H1 (cell line): ENCODE results near the gene CHST13. TPM values are rescaled to one million over a fixed set of nuclear protein-coding genes. Genes with fewer than 3 reads are reported as not detected.

Experiments
- CTCF ChIA-PET: fragments of 300-600 bp; sonication (Branson Sonifier 250); formaldehyde crosslinking; loops from one replicate; lab custom pipeline; 2021; ENCODE audit not compliant: partially characterized antibody; lab: Charles Lee
- POLR2A ChIA-PET: fragments of 300-600 bp; sonication (Branson Sonifier 250); formaldehyde crosslinking; loops from one replicate; lab custom pipeline; 2021; ENCODE audit warnings: inconsistent platforms; ENCODE audit not compliant: partially characterized antibody; lab: Charles Lee
- DNase-seq, 2 experiments: peaks; one replicate each; pipeline versions ENCODE4 v3.0.0 to v3.0.0-alpha.2; 2010 to 2022; ENCODE audit warnings: low spot score in 2 of 2, low read depth in 1 of 2, mixed read lengths in 1 of 2
- FAIRE-seq: peaks from 2 replicates; lab custom pipeline; 2011; peaks lifted over from hg19 to GRCh38; lab: Jason Lieb, UNC
- H2AFZ ChIP-seq: 2 replicates; pipeline ENCODE4 v1.8.1; 2012; ENCODE audit warnings: low read length, inconsistent platforms
- H2AK5ac ChIP-seq: 2 replicates; pipeline ENCODE4 v1.6.1; 2013; ENCODE audit warnings: low read depth, low read length
- H2BK120ac ChIP-seq: replicated peaks from 2 replicates; pipeline ENCODE3; 2013; ENCODE audit warnings: low read depth, low read length, inconsistent platforms
- H2BK12ac ChIP-seq: 2 replicates; pipeline ENCODE4 v1.6.1; 2013; ENCODE audit warnings: low read depth, low read length
- H2BK15ac ChIP-seq: 2 replicates; pipeline ENCODE4 v1.6.1; 2013; ENCODE audit warnings: low read length
- H2BK20ac ChIP-seq: 2 replicates; pipeline ENCODE4 v1.6.1; 2013; ENCODE audit warnings: low read length
- H2BK5ac ChIP-seq: 2 replicates; pipeline ENCODE4 v1.6.1; 2013; ENCODE audit warnings: low read depth, low read length
- H3K14ac ChIP-seq: 2 replicates; pipeline ENCODE4 v1.6.1; 2013; ENCODE audit warnings: inconsistent platforms; ENCODE audit not compliant: insufficient read length
- H3K18ac ChIP-seq: 2 replicates; pipeline ENCODE4 v1.6.1; 2013; ENCODE audit warnings: low read length; ENCODE audit errors: extremely low read depth
- H3K23ac ChIP-seq: 2 replicates; pipeline ENCODE4 v1.6.1; 2013; ENCODE audit warnings: inconsistent platforms; ENCODE audit not compliant: insufficient read length
- H3K23me2 ChIP-seq: 2 replicates; pipeline ENCODE4 v1.6.1; 2013; ENCODE audit warnings: low read depth, low read length
- H3K27ac ChIP-seq: 2 replicates; pipeline ENCODE4 v1.6.1; 2011; ENCODE audit warnings: low read depth, low read length, inconsistent platforms
- H3K27me3 ChIP-seq, 4 experiments: replicated peaks in 1 of 4; 1 replicate in 1 of 4; 2 replicates in 3 of 4; pipeline versions ENCODE4 v1.6.1 to v1.8.1; 2011 to 2013; ENCODE audit warnings: low read length in 3 of 4, mild to moderate bottlenecking in 3 of 4, inconsistent platforms in 2 of 4, mixed read lengths in 2 of 4, moderate library complexity in 1 of 4; ENCODE audit not compliant: control insufficient read depth in 3 of 4, insufficient read depth in 3 of 4; ENCODE audit errors: extremely low read depth in 1 of 4
- H3K36me3 ChIP-seq, 4 experiments: 2 replicates each; pipeline versions ENCODE4 v1.6.1 to v1.8.1; 2011 to 2013; ENCODE audit warnings: mild to moderate bottlenecking in 4 of 4, low read length in 3 of 4, moderate library complexity in 2 of 4, control low read depth in 1 of 4, inconsistent platforms in 1 of 4; ENCODE audit not compliant: insufficient read depth in 4 of 4, control insufficient read depth in 2 of 4
- H3K4ac ChIP-seq: replicated peaks from 2 replicates; pipeline ENCODE3; 2013; ENCODE audit warnings: low read length, low read depth, mixed read lengths, inconsistent platforms; ENCODE audit not compliant: insufficient read length
- H3K4me1 ChIP-seq, 4 experiments: replicated peaks in 1 of 4; 1 replicate in 1 of 4; 2 replicates in 3 of 4; pipeline versions ENCODE4 v1.6.1 to v1.8.1; 2011 to 2013; ENCODE audit warnings: low read length in 3 of 4, inconsistent platforms in 2 of 4, mixed read lengths in 1 of 4; ENCODE audit not compliant: insufficient read depth in 4 of 4, control insufficient read depth in 3 of 4
- H3K4me2 ChIP-seq, 2 experiments: 2 replicates each; pipeline versions ENCODE4 v1.6.1 to v1.8.1; 2011 to 2013; ENCODE audit warnings: low read depth in 2 of 2, low read length in 2 of 2, control low read depth in 1 of 2, inconsistent platforms in 1 of 2, mild to moderate bottlenecking in 1 of 2; ENCODE audit not compliant: insufficient read depth in 1 of 2
- H3K4me3 ChIP-seq, 4 experiments: fragments of 200-600, 300-600 bp in 1 of 4; sonication (generic), shearing (Covaris generic), sonication (Bioruptor Twin) in 1 of 4; 2 replicates each; pipeline versions ENCODE4 v1.5.1 to v1.8.1; 2011 to 2016; ENCODE audit warnings: low read length in 4 of 4, low read depth in 3 of 4, control low read depth in 2 of 4, inconsistent platforms in 2 of 4, mild to moderate bottlenecking in 2 of 4, mixed read lengths in 1 of 4, moderate library complexity in 1 of 4; ENCODE audit not compliant: insufficient read depth in 2 of 4; ENCODE audit errors: extremely low read depth in 1 of 4
- H3K56ac ChIP-seq: replicated peaks from 2 replicates; pipeline ENCODE3; 2013; ENCODE audit warnings: low read depth, mild to moderate bottlenecking, mixed read lengths, low read length, inconsistent platforms; ENCODE audit not compliant: insufficient read length
- H3K79me1 ChIP-seq: 2 replicates; pipeline ENCODE4 v1.6.1; 2013; ENCODE audit warnings: low read depth, low read length, control low read depth
- H3K79me2 ChIP-seq, 2 experiments: 2 replicates each; pipeline versions ENCODE4 v1.6.1 to v1.8.1; 2012 to 2013; ENCODE audit warnings: low read length in 2 of 2, mild to moderate bottlenecking in 2 of 2, inconsistent platforms in 1 of 2; ENCODE audit not compliant: insufficient read depth in 2 of 2, control insufficient read depth in 1 of 2
- H3K9ac ChIP-seq, 4 experiments: replicated peaks in 1 of 4; 1 replicate in 1 of 4; 2 replicates in 3 of 4; pipeline versions ENCODE4 v1.6.1 to v1.8.1; 2011 to 2013; ENCODE audit warnings: low read depth in 3 of 4, low read length in 3 of 4, control low read depth in 2 of 4, mild to moderate bottlenecking in 2 of 4, moderate library complexity in 2 of 4, inconsistent platforms in 1 of 4; ENCODE audit errors: extremely low read depth in 1 of 4
- H3K9me3 ChIP-seq, 2 experiments: 2 replicates each; pipeline versions ENCODE4 v1.6.1 to v1.8.1; 2012 to 2013; ENCODE audit warnings: mild to moderate bottlenecking in 2 of 2, moderate library complexity in 2 of 2, control low read depth in 1 of 2, inconsistent platforms in 1 of 2, low read depth in 1 of 2, low read length in 1 of 2, mixed read lengths in 1 of 2; ENCODE audit not compliant: insufficient read depth in 2 of 2
- H4K20me1 ChIP-seq, 2 experiments: replicated peaks in 1 of 2; 2 replicates each; pipeline versions ENCODE3 to v1.8.1; 2011 to 2013; ENCODE audit warnings: inconsistent platforms in 2 of 2, low read length in 2 of 2, mild to moderate bottlenecking in 1 of 2; ENCODE audit not compliant: insufficient read depth in 2 of 2, control insufficient read depth in 1 of 2
- H4K5ac ChIP-seq: 2 replicates; pipeline ENCODE4 v1.6.1; 2013; ENCODE audit warnings: low read length, low read depth, mixed read lengths, inconsistent platforms; ENCODE audit not compliant: insufficient read length
- H4K8ac ChIP-seq: 2 replicates; pipeline ENCODE4 v1.8.0; 2013; ENCODE audit warnings: mild to moderate bottlenecking, moderate library complexity, low read length, inconsistent platforms; ENCODE audit not compliant: insufficient read depth; ENCODE audit errors: extremely low read depth
- H4K91ac ChIP-seq: replicated peaks from 2 replicates; pipeline ENCODE3; 2013; ENCODE audit warnings: low read length, mixed read lengths, inconsistent platforms; ENCODE audit not compliant: insufficient read length
- EZH2 ChIP-seq: fragments of 200-600 bp; sonication (generic); IDR thresholded peaks from 2 replicates; pipeline ENCODE4 v1.7.1; 2012; ENCODE audit warnings: low read depth, mild to moderate bottlenecking, moderate library complexity, low read length, inconsistent platforms; ENCODE audit not compliant: severe bottlenecking
- RAD21 ChIP-seq, 2 experiments: IDR thresholded peaks in 1 of 2; conservative IDR thresholded peaks in 1 of 2; 2 replicates each; pipeline ENCODE4 v1.6.1; 2011; ENCODE audit warnings: low read depth in 2 of 2, low read length in 2 of 2, improper control_type of control experiment in 1 of 2, inconsistent platforms in 1 of 2, mild to moderate bottlenecking in 1 of 2, moderate library complexity in 1 of 2
- WGBS, 2 experiments: shearing (Covaris generic) in 1 of 2; methylation state at CpG; one replicate each; pipeline versions ENCODE4 v1.1.6 to v1.1.7; 2013 to 2015; ENCODE audit warnings: low lambda C conversion rate in 2 of 2, mixed read lengths in 2 of 2, inconsistent platforms in 1 of 2, low coverage in 1 of 2, missing lambda C conversion rate in 1 of 2; ENCODE audit not compliant: insufficient replicate concordance in 2 of 2, insufficient coverage in 1 of 2, insufficient read length in 1 of 2; ENCODE audit errors: extremely low coverage in 1 of 2, missing lambda C conversion rate in 1 of 2; 5-methylcytosine and 5-hydroxymethylcytosine counted together
- polyA plus RNA-seq, 7 experiments: library from polyadenylated mRNA; depleted of rRNA in 3 of 7; stranded (reverse) in 5 of 7; unstranded in 2 of 7; fragments of >200 nt in 5 of 7; fragments of 200-250 nt in 2 of 7; gene quantifications; 1 replicate in 5 of 7; 2 replicates in 1 of 7; 4 replicates in 1 of 7; pipeline versions ENCODE4 v1.2.1 to v1.2.3, GENCODE V29; 2011 to 2013; ENCODE audit warnings: missing spikeins in 2 of 7, mixed read lengths in 2 of 7
- total RNA-seq: library from RNA; stranded (reverse); fragmentation: NEBNext Ultra II Directional; extraction: Animal tissue kit (Norgen Biotek cat#: 25700); gene quantifications from 2 replicates; pipeline ENCODE4 v1.2.1, GENCODE V29; 2021

The CHST13 gene
- total and polyA plus RNA-seq, 2 of the 8 experiments (the other 6 are each of a cell fraction or from before 2014, with no cell fraction given), result 5.4 to 11.7 TPM

- Histone ChIP-seq H3K4me2 (no peak overlapping the region; a peak in 1 of 4 replicates), H3K23me2 (peaks cover 2% of the 10 kb centered on the region; the same call in 1 of the 2 replicates), H2BK20ac (0 out of 2 replicates have a peak overlapping the region, but pooled peaks have one; percentile 18), H4K8ac (no peak overlapping the region; the same call in 1 of the 2 replicates), H2AFZ (no peak overlapping the region), H2AK5ac (peak overlapping the region; percentile 24; the same call in 1 of the 2 replicates), H4K5ac (no peak overlapping the region), H3K9me3 (no peaks in the 10 kb centered on the region), H3K56ac (no peak overlapping the region), H3K14ac (no peak overlapping the region), H3K79me2 (peaks cover 0 to 3% of the 10 kb centered on the region in 2 experiments; a peak in 1 of 4 replicates), H2BK15ac (peak overlapping the region; percentile 81; the same call in 1 of the 2 replicates), H3K23ac (no peak overlapping the region), H3K18ac (no peak overlapping the region), H2BK120ac (no peak overlapping the region), H2BK12ac (no peak overlapping the region), H3K27me3 (no peaks in the 10 kb centered on the region; a peak in 1 of 7 replicates), H3K4me1 (peaks cover 0 to 22% (median 16%) of the 10 kb centered on the region in 4 experiments; a peak in 6 of 7 replicates), H3K4ac (no peak overlapping the region), H3K27ac (no peak overlapping the region), H3K4me3 (no peak overlapping the region), H4K20me1 (peaks cover 0 to 6% of the 10 kb centered on the region in 2 experiments), H3K79me1 (no peaks in the 10 kb centered on the region; the same call in 1 of the 2 replicates), H4K91ac (no peak overlapping the region), H2BK5ac (peak overlapping the region; percentile 68; the same call in 1 of the 2 replicates), H3K36me3 (no peaks in the 10 kb centered on the region; a peak in 1 of 8 replicates), H3K9ac (no peak overlapping the region)
- no peak for FAIRE-seq
- DNase-seq, result no peak
- CTCF ChIA-PET, result interaction anchor here (0.6 to 6.6 kb wide), 6 partner anchors 9 to 1414 kb away, joined by 3 to 49 read pairs (median 6); no protein-coding TSS in a partner anchor
- WGBS, 2 experiments, result 98% methylated on average over 9 of the region's 9 CpGs; no CpG with 5 or more reads in 1 of the 2 experiments
- POLR2A ChIA-PET, result no interaction called here
- TF ChIP-seq EZH2 (no peak), RAD21 (IDR thresholded peaks at IDR 0.05 in 1 of 2, conservative IDR thresholded peaks at IDR 0.05 in 1 of 2; ENCODE audit: low read depth in 2 of 2, low read length in 2 of 2) (no peak)
These were observed 24.6 kb upstream of the CHST13 start for GRCh38 chr3:126499401-126499800.
